ENCODE measurements around the gene COL2A1.

The COL2A1 gene

DNA sequence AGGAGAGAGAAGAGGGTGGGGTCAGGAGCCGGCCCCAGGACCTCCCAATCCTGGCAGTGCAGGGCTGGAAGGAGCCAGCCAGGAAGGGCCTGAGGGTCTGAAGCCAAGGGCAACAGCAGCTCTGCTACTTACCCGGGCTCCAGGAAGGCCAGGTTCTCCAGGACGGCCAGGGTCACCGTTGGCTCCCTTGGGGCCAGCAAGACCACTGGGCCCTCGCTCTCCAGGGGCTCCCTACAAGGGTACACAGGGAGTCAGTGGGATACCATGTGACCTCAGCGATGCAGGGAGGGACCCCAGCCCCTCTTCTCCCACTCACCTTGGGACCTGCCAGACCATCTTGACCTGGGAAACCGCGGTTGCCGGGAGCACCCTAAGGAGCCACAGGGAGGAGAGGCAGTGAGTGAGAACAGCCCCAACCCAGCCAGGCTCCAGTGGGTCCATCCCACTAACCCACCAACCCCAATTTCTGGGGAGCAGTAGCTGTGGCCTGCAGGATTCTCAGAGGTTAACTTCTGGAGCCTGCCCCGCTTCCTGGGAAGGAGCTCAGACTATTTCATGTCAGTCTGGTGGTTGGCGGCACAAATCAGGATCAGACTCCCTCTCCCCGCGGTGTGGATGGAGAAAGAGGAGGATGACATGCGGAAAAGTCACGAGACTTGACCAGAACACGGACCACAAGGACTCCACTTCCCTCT lies 18.5 kb downstream of the COL2A1 start:
- no peak overlapping the region for H3K9ac ChIP-seq (ENCODE audit: low read depth, low read length)
- H3K4me3 ChIP-seq (ENCODE audit: low read length): no peak overlapping the region
- H3K4me1 ChIP-seq (ENCODE audit: insufficient read depth, low read length): peaks cover 9% of the 10 kb centered on the region; the same call in 1 of the 2 replicates
- no peak overlapping the region for H3K27ac ChIP-seq (ENCODE audit: low read length)
- H3K27me3 ChIP-seq (ENCODE audit: insufficient read depth, low read length): peaks cover 40% of the 10 kb centered on the region
- H3K36me3 ChIP-seq (ENCODE audit: insufficient read depth, low read depth, low read length): no peaks in the 10 kb centered on the region
- H3K9me3 ChIP-seq (ENCODE audit: insufficient read depth, low read depth, low read length): no peaks in the 10 kb centered on the region

DNA sequence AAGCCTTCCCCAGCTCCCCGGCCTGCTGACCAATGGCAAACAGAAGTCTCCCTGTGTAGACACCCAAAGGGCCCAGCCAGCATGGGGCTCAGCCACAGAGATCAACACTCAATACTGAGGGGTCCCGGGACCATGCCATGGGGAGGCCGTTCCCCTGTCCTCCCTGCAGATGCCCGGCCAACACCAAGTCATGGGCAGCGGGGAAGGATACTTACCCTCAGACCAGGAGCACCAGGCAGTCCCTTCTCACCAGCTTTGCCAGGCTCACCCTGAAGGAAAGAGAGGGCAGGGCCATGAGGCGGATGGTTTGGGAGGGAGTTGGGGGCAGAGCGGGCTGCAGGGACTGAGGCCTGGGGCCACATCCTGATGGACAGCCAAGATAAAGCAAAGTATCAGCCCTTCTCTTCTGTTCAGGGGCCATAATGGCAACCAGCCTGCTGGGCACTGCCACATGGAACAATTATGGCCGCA lies 19.9 kb downstream of the COL2A1 start:
- Histone ChIP-seq H3K4me1 (ENCODE audit: insufficient read depth, low read length) (peaks cover 9% of the 10 kb centered on the region; the same call in 1 of the 2 replicates), H3K4me3 (ENCODE audit: low read length) (no peak overlapping the region), H3K27me3 (ENCODE audit: insufficient read depth, low read length) (peaks cover 34% of the 10 kb centered on the region), H3K36me3 (ENCODE audit: insufficient read depth, low read depth, low read length) (no peaks in the 10 kb centered on the region), H3K9ac (ENCODE audit: low read depth, low read length) (no peak overlapping the region), H3K9me3 (ENCODE audit: insufficient read depth, low read depth, low read length) (no peaks in the 10 kb centered on the region), H3K27ac (ENCODE audit: low read length) (no peak overlapping the region)

GRCh38 chr12:47983541-47984115 lies 20.6 kb downstream of the COL2A1 start:
- H3K4me1 ChIP-seq (ENCODE audit: insufficient read depth, low read length): peaks cover 6% of the 10 kb centered on the region; the same call in 1 of the 2 replicates
- no peaks in the 10 kb centered on the region for H3K9me3 ChIP-seq (ENCODE audit: insufficient read depth, low read depth, low read length)
- H3K36me3 ChIP-seq (ENCODE audit: insufficient read depth, low read depth, low read length): no peaks in the 10 kb centered on the region
- no peak overlapping the region for H3K9ac ChIP-seq (ENCODE audit: low read depth, low read length)
- peaks cover 31% of the 10 kb centered on the region for H3K27me3 ChIP-seq (ENCODE audit: insufficient read depth, low read length)
- H3K27ac ChIP-seq (ENCODE audit: low read length): no peak overlapping the region
- H3K4me3 ChIP-seq (ENCODE audit: low read length): no peak overlapping the region

GRCh38 chr12:47982770-47983169 lies 21.5 kb downstream of the COL2A1 start:
- no peaks in the 10 kb centered on the region for H3K4me1 ChIP-seq (ENCODE audit: insufficient read depth, low read length)
- H3K9ac ChIP-seq (ENCODE audit: low read depth, low read length): no peak overlapping the region
- no peak overlapping the region for H3K4me3 ChIP-seq (ENCODE audit: low read length)
- no peaks in the 10 kb centered on the region for H3K36me3 ChIP-seq (ENCODE audit: insufficient read depth, low read depth, low read length)
- peaks cover 28% of the 10 kb centered on the region; the same call in 1 of the 2 replicates for H3K27me3 ChIP-seq (ENCODE audit: insufficient read depth, low read length)
- no peak overlapping the region for H3K27ac ChIP-seq (ENCODE audit: low read length)
- no peaks in the 10 kb centered on the region for H3K9me3 ChIP-seq (ENCODE audit: insufficient read depth, low read depth, low read length)

- Histone ChIP-seq H3K9ac (ENCODE audit: low read depth, low read length) (no peak overlapping the region), H3K27me3 (ENCODE audit: insufficient read depth, low read length) (peaks cover 23% of the 10 kb centered on the region; the same call in 1 of the 2 replicates), H3K36me3 (ENCODE audit: insufficient read depth, low read depth, low read length) (no peaks in the 10 kb centered on the region), H3K4me1 (ENCODE audit: insufficient read depth, low read length) (no peaks in the 10 kb centered on the region), H3K4me3 (ENCODE audit: low read length) (no peak overlapping the region), H3K27ac (ENCODE audit: low read length) (no peak overlapping the region), H3K9me3 (ENCODE audit: insufficient read depth, low read depth, low read length) (no peaks in the 10 kb centered on the region)
These were observed 22.0 kb downstream of the COL2A1 start for GRCh38 chr12:47982311-47982710.

- no peaks in the 10 kb centered on the region for H3K36me3 ChIP-seq (ENCODE audit: insufficient read depth, low read depth, low read length)
- no peaks in the 10 kb centered on the region for H3K9me3 ChIP-seq (ENCODE audit: insufficient read depth, low read depth, low read length)
- no peaks in the 10 kb centered on the region for H3K4me1 ChIP-seq (ENCODE audit: insufficient read depth, low read length)
- H3K27ac ChIP-seq (ENCODE audit: low read length): no peak overlapping the region
- no peak overlapping the region for H3K9ac ChIP-seq (ENCODE audit: low read depth, low read length)
- H3K27me3 ChIP-seq (ENCODE audit: insufficient read depth, low read length): peaks cover 19% of the 10 kb centered on the region; the same call in 1 of the 2 replicates
- no peak overlapping the region for H3K4me3 ChIP-seq (ENCODE audit: low read length)
These were observed 22.6 kb downstream of the COL2A1 start for GRCh38 chr12:47981496-47982260.

DNA sequence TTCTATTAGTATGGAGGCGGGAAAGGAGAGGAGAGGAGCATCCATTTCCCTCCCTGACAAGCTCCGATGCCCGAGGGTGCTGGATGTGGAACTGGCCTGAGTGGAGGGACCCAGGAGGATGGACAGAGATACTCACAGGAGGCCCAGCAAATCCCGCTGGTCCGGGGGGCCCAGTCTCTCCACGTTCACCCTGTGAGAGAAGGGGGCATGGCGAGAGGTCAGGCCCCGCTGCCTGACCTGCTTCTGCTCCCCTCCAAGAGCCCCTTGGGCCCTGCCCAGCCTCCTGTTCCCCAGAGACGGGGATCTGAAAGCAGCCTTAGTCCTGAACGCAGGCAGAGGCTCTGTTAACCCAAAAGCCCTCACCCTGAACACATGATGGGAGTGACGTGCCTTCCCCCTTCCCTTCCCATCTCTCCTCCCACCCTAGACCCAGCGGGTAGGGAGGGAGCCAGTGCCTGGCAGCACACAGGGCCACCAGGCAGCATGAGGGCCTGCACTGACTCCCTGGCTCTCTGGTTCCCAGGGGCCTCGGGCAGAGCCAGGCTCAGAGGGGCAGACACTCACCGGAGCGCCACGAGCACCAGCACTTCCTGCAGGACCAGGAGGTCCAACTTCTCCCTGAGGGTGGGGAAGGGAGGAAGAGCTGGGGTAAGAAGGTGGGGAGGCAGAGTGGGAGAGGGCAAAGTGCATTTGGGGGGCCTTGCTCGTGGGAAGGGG lies 23.3 kb downstream of the COL2A1 start:
- no peak overlapping the region for H3K27ac ChIP-seq (ENCODE audit: low read length)
- peaks cover 19% of the 10 kb centered on the region; the same call in 1 of the 2 replicates for H3K27me3 ChIP-seq (ENCODE audit: insufficient read depth, low read length)
- no peak overlapping the region for H3K9ac ChIP-seq (ENCODE audit: low read depth, low read length)
- no peaks in the 10 kb centered on the region for H3K9me3 ChIP-seq (ENCODE audit: insufficient read depth, low read depth, low read length)
- H3K36me3 ChIP-seq (ENCODE audit: insufficient read depth, low read depth, low read length): no peaks in the 10 kb centered on the region
- H3K4me3 ChIP-seq (ENCODE audit: low read length): no peak overlapping the region
- no peaks in the 10 kb centered on the region for H3K4me1 ChIP-seq (ENCODE audit: insufficient read depth, low read length)

- H3K27ac ChIP-seq (ENCODE audit: low read length): no peak overlapping the region
- H3K9me3 ChIP-seq (ENCODE audit: insufficient read depth, low read depth, low read length): no peaks in the 10 kb centered on the region
- H3K9ac ChIP-seq (ENCODE audit: low read depth, low read length): no peak overlapping the region
- H3K4me1 ChIP-seq (ENCODE audit: insufficient read depth, low read length): no peaks in the 10 kb centered on the region
- no peak overlapping the region for H3K4me3 ChIP-seq (ENCODE audit: low read length)
- peaks cover 19% of the 10 kb centered on the region; the same call in 1 of the 2 replicates for H3K27me3 ChIP-seq (ENCODE audit: insufficient read depth, low read length)
- H3K36me3 ChIP-seq (ENCODE audit: insufficient read depth, low read depth, low read length): no peaks in the 10 kb centered on the region
These were observed 24.1 kb downstream of the COL2A1 start for GRCh38 chr12:47980197-47980596.

- Histone ChIP-seq H3K27me3 (ENCODE audit: insufficient read depth, low read length) (peaks cover 19% of the 10 kb centered on the region; the same call in 1 of the 2 replicates), H3K27ac (ENCODE audit: low read length) (no peak overlapping the region), H3K9ac (ENCODE audit: low read depth, low read length) (no peak overlapping the region), H3K4me3 (ENCODE audit: low read length) (no peak overlapping the region), H3K9me3 (ENCODE audit: insufficient read depth, low read depth, low read length) (no peaks in the 10 kb centered on the region), H3K36me3 (ENCODE audit: insufficient read depth, low read depth, low read length) (no peaks in the 10 kb centered on the region), H3K4me1 (ENCODE audit: insufficient read depth, low read length) (no peaks in the 10 kb centered on the region)
These were observed 24.6 kb downstream of the COL2A1 start for GRCh38 chr12:47979686-47980085.

DNA sequence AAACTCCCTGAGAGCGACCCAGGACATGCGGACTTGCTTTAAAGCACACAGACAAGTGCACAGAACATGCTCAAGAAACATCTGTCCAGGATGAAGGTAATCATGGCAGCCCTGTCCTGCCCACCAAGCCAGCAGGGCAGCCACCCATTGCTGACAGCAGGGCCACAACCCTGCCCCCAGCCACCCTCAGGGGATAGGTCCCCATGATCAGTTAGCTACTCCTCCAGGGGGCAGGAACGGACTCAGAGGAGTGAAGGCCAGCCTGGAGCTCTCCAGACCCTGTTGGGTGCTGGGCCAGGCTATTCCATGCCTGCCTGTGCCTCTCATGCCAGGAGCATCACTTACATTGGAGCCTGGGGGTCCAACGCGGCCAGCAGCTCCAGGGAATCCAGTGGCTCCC lies 25.1 kb downstream of the COL2A1 start:
- H3K36me3 ChIP-seq (ENCODE audit: insufficient read depth, low read depth, low read length): no peaks in the 10 kb centered on the region
- no peak overlapping the region for H3K4me3 ChIP-seq (ENCODE audit: low read length)
- no peak overlapping the region for H3K9ac ChIP-seq (ENCODE audit: low read depth, low read length)
- H3K27me3 ChIP-seq (ENCODE audit: insufficient read depth, low read length): peaks cover 19% of the 10 kb centered on the region; the same call in 1 of the 2 replicates
- H3K27ac ChIP-seq (ENCODE audit: low read length): no peak overlapping the region
- H3K4me1 ChIP-seq (ENCODE audit: insufficient read depth, low read length): no peaks in the 10 kb centered on the region
- H3K9me3 ChIP-seq (ENCODE audit: insufficient read depth, low read depth, low read length): no peaks in the 10 kb centered on the region

GRCh38 chr12:47978598-47978873 lies 25.7 kb downstream of the COL2A1 start:
- H3K4me1 ChIP-seq (ENCODE audit: insufficient read depth, low read length): no peaks in the 10 kb centered on the region
- H3K36me3 ChIP-seq (ENCODE audit: insufficient read depth, low read depth, low read length): no peaks in the 10 kb centered on the region
- H3K9ac ChIP-seq (ENCODE audit: low read depth, low read length): no peak overlapping the region
- peaks cover 26% of the 10 kb centered on the region; the same call in 1 of the 2 replicates for H3K27me3 ChIP-seq (ENCODE audit: insufficient read depth, low read length)
- H3K27ac ChIP-seq (ENCODE audit: low read length): no peak overlapping the region
- H3K9me3 ChIP-seq (ENCODE audit: insufficient read depth, low read depth, low read length): no peaks in the 10 kb centered on the region
- H3K4me3 ChIP-seq (ENCODE audit: low read length): no peak overlapping the region
